H1 (cell line): ENCODE results near the gene FOXP4. TPM values are rescaled to one million over a fixed set of nuclear protein-coding genes. Genes with fewer than 3 reads are reported as not detected.
A peak's percentile ranks its signal among the peaks of the same experiment; 100 is the strongest.

Experiments
- CTCF ChIA-PET: fragments of 300-600 bp; sonication (Branson Sonifier 250); formaldehyde crosslinking; loops from one replicate; lab custom pipeline; 2021; ENCODE audit not compliant: partially characterized antibody; lab: Charles Lee
- POLR2A ChIA-PET: fragments of 300-600 bp; sonication (Branson Sonifier 250); formaldehyde crosslinking; loops from one replicate; lab custom pipeline; 2021; ENCODE audit warnings: inconsistent platforms; ENCODE audit not compliant: partially characterized antibody; lab: Charles Lee
- DNase-seq, 2 experiments: peaks; one replicate each; pipeline versions ENCODE4 v3.0.0 to v3.0.0-alpha.2; 2010 to 2022; ENCODE audit warnings: low spot score in 2 of 2, low read depth in 1 of 2, mixed read lengths in 1 of 2
- FAIRE-seq: peaks from 2 replicates; lab custom pipeline; 2011; peaks lifted over from hg19 to GRCh38; lab: Jason Lieb, UNC
- H2AFZ ChIP-seq: 2 replicates; pipeline ENCODE4 v1.8.1; 2012; ENCODE audit warnings: low read length, inconsistent platforms
- H2AK5ac ChIP-seq: 2 replicates; pipeline ENCODE4 v1.6.1; 2013; ENCODE audit warnings: low read depth, low read length
- H2BK120ac ChIP-seq: replicated peaks from 2 replicates; pipeline ENCODE3; 2013; ENCODE audit warnings: low read depth, low read length, inconsistent platforms
- H2BK12ac ChIP-seq: 2 replicates; pipeline ENCODE4 v1.6.1; 2013; ENCODE audit warnings: low read depth, low read length
- H2BK15ac ChIP-seq: 2 replicates; pipeline ENCODE4 v1.6.1; 2013; ENCODE audit warnings: low read length
- H2BK20ac ChIP-seq: 2 replicates; pipeline ENCODE4 v1.6.1; 2013; ENCODE audit warnings: low read length
- H2BK5ac ChIP-seq: 2 replicates; pipeline ENCODE4 v1.6.1; 2013; ENCODE audit warnings: low read depth, low read length
- H3K14ac ChIP-seq: 2 replicates; pipeline ENCODE4 v1.6.1; 2013; ENCODE audit warnings: inconsistent platforms; ENCODE audit not compliant: insufficient read length
- H3K18ac ChIP-seq: 2 replicates; pipeline ENCODE4 v1.6.1; 2013; ENCODE audit warnings: low read length; ENCODE audit errors: extremely low read depth
- H3K23ac ChIP-seq: 2 replicates; pipeline ENCODE4 v1.6.1; 2013; ENCODE audit warnings: inconsistent platforms; ENCODE audit not compliant: insufficient read length
- H3K23me2 ChIP-seq: 2 replicates; pipeline ENCODE4 v1.6.1; 2013; ENCODE audit warnings: low read depth, low read length
- H3K27ac ChIP-seq: 2 replicates; pipeline ENCODE4 v1.6.1; 2011; ENCODE audit warnings: low read depth, low read length, inconsistent platforms
- H3K27me3 ChIP-seq, 4 experiments: replicated peaks in 1 of 4; 1 replicate in 1 of 4; 2 replicates in 3 of 4; pipeline versions ENCODE4 v1.6.1 to v1.8.1; 2011 to 2013; ENCODE audit warnings: low read length in 3 of 4, mild to moderate bottlenecking in 3 of 4, inconsistent platforms in 2 of 4, mixed read lengths in 2 of 4, moderate library complexity in 1 of 4; ENCODE audit not compliant: control insufficient read depth in 3 of 4, insufficient read depth in 3 of 4; ENCODE audit errors: extremely low read depth in 1 of 4
- H3K36me3 ChIP-seq, 4 experiments: 2 replicates each; pipeline versions ENCODE4 v1.6.1 to v1.8.1; 2011 to 2013; ENCODE audit warnings: mild to moderate bottlenecking in 4 of 4, low read length in 3 of 4, moderate library complexity in 2 of 4, control low read depth in 1 of 4, inconsistent platforms in 1 of 4; ENCODE audit not compliant: insufficient read depth in 4 of 4, control insufficient read depth in 2 of 4
- H3K4ac ChIP-seq: replicated peaks from 2 replicates; pipeline ENCODE3; 2013; ENCODE audit warnings: low read length, low read depth, mixed read lengths, inconsistent platforms; ENCODE audit not compliant: insufficient read length
- H3K4me1 ChIP-seq, 4 experiments: replicated peaks in 1 of 4; 1 replicate in 1 of 4; 2 replicates in 3 of 4; pipeline versions ENCODE4 v1.6.1 to v1.8.1; 2011 to 2013; ENCODE audit warnings: low read length in 3 of 4, inconsistent platforms in 2 of 4, mixed read lengths in 1 of 4; ENCODE audit not compliant: insufficient read depth in 4 of 4, control insufficient read depth in 3 of 4
- H3K4me2 ChIP-seq, 2 experiments: 2 replicates each; pipeline versions ENCODE4 v1.6.1 to v1.8.1; 2011 to 2013; ENCODE audit warnings: low read depth in 2 of 2, low read length in 2 of 2, control low read depth in 1 of 2, inconsistent platforms in 1 of 2, mild to moderate bottlenecking in 1 of 2; ENCODE audit not compliant: insufficient read depth in 1 of 2
- H3K4me3 ChIP-seq, 4 experiments: fragments of 200-600, 300-600 bp in 1 of 4; sonication (generic), shearing (Covaris generic), sonication (Bioruptor Twin) in 1 of 4; 2 replicates each; pipeline versions ENCODE4 v1.5.1 to v1.8.1; 2011 to 2016; ENCODE audit warnings: low read length in 4 of 4, low read depth in 3 of 4, control low read depth in 2 of 4, inconsistent platforms in 2 of 4, mild to moderate bottlenecking in 2 of 4, mixed read lengths in 1 of 4, moderate library complexity in 1 of 4; ENCODE audit not compliant: insufficient read depth in 2 of 4; ENCODE audit errors: extremely low read depth in 1 of 4
- H3K56ac ChIP-seq: replicated peaks from 2 replicates; pipeline ENCODE3; 2013; ENCODE audit warnings: low read depth, mild to moderate bottlenecking, mixed read lengths, low read length, inconsistent platforms; ENCODE audit not compliant: insufficient read length
- H3K79me1 ChIP-seq: 2 replicates; pipeline ENCODE4 v1.6.1; 2013; ENCODE audit warnings: low read depth, low read length, control low read depth
- H3K79me2 ChIP-seq, 2 experiments: 2 replicates each; pipeline versions ENCODE4 v1.6.1 to v1.8.1; 2012 to 2013; ENCODE audit warnings: low read length in 2 of 2, mild to moderate bottlenecking in 2 of 2, inconsistent platforms in 1 of 2; ENCODE audit not compliant: insufficient read depth in 2 of 2, control insufficient read depth in 1 of 2
- H3K9ac ChIP-seq, 4 experiments: replicated peaks in 1 of 4; 1 replicate in 1 of 4; 2 replicates in 3 of 4; pipeline versions ENCODE4 v1.6.1 to v1.8.1; 2011 to 2013; ENCODE audit warnings: low read depth in 3 of 4, low read length in 3 of 4, control low read depth in 2 of 4, mild to moderate bottlenecking in 2 of 4, moderate library complexity in 2 of 4, inconsistent platforms in 1 of 4; ENCODE audit errors: extremely low read depth in 1 of 4
- H3K9me3 ChIP-seq, 2 experiments: 2 replicates each; pipeline versions ENCODE4 v1.6.1 to v1.8.1; 2012 to 2013; ENCODE audit warnings: mild to moderate bottlenecking in 2 of 2, moderate library complexity in 2 of 2, control low read depth in 1 of 2, inconsistent platforms in 1 of 2, low read depth in 1 of 2, low read length in 1 of 2, mixed read lengths in 1 of 2; ENCODE audit not compliant: insufficient read depth in 2 of 2
- H4K20me1 ChIP-seq, 2 experiments: replicated peaks in 1 of 2; 2 replicates each; pipeline versions ENCODE3 to v1.8.1; 2011 to 2013; ENCODE audit warnings: inconsistent platforms in 2 of 2, low read length in 2 of 2, mild to moderate bottlenecking in 1 of 2; ENCODE audit not compliant: insufficient read depth in 2 of 2, control insufficient read depth in 1 of 2
- H4K5ac ChIP-seq: 2 replicates; pipeline ENCODE4 v1.6.1; 2013; ENCODE audit warnings: low read length, low read depth, mixed read lengths, inconsistent platforms; ENCODE audit not compliant: insufficient read length
- H4K8ac ChIP-seq: 2 replicates; pipeline ENCODE4 v1.8.0; 2013; ENCODE audit warnings: mild to moderate bottlenecking, moderate library complexity, low read length, inconsistent platforms; ENCODE audit not compliant: insufficient read depth; ENCODE audit errors: extremely low read depth
- H4K91ac ChIP-seq: replicated peaks from 2 replicates; pipeline ENCODE3; 2013; ENCODE audit warnings: low read length, mixed read lengths, inconsistent platforms; ENCODE audit not compliant: insufficient read length
- CTCF ChIP-seq, 3 experiments: IDR thresholded peaks; 1 replicate in 2 of 3; 2 replicates in 1 of 3; pipeline versions ENCODE4 v1.5.1 to v1.6.1; 2011; ENCODE audit warnings: low read length in 3 of 3, mild to moderate bottlenecking in 3 of 3, inconsistent platforms in 2 of 3, low read depth in 1 of 3, moderate library complexity in 1 of 3; ENCODE audit not compliant: insufficient read depth in 1 of 3; ENCODE audit errors: control extremely low read depth in 1 of 3
- POLR2A ChIP-seq, 2 experiments: IDR thresholded peaks; 1 replicate in 1 of 2; 2 replicates in 1 of 2; pipeline ENCODE4 v1.6.1; 2011; ENCODE audit warnings: low read depth in 2 of 2, low read length in 2 of 2, mild to moderate bottlenecking in 2 of 2; ENCODE audit errors: control extremely low read depth in 1 of 2
- POLR2AphosphoS5 ChIP-seq: IDR thresholded peaks from 2 replicates; pipeline ENCODE4 v1.6.1; 2011; ENCODE audit warnings: low read depth, low read length
- SP1 ChIP-seq: IDR thresholded peaks from 2 replicates; pipeline ENCODE4 v1.6.1; 2011; ENCODE audit warnings: low read depth, low read length
- WGBS, 2 experiments: shearing (Covaris generic) in 1 of 2; methylation state at CpG; one replicate each; pipeline versions ENCODE4 v1.1.6 to v1.1.7; 2013 to 2015; ENCODE audit warnings: low lambda C conversion rate in 2 of 2, mixed read lengths in 2 of 2, inconsistent platforms in 1 of 2, low coverage in 1 of 2, missing lambda C conversion rate in 1 of 2; ENCODE audit not compliant: insufficient replicate concordance in 2 of 2, insufficient coverage in 1 of 2, insufficient read length in 1 of 2; ENCODE audit errors: extremely low coverage in 1 of 2, missing lambda C conversion rate in 1 of 2; 5-methylcytosine and 5-hydroxymethylcytosine counted together
- polyA plus RNA-seq, 7 experiments: library from polyadenylated mRNA; depleted of rRNA in 3 of 7; stranded (reverse) in 5 of 7; unstranded in 2 of 7; fragments of >200 nt in 5 of 7; fragments of 200-250 nt in 2 of 7; gene quantifications; 1 replicate in 5 of 7; 2 replicates in 1 of 7; 4 replicates in 1 of 7; pipeline versions ENCODE4 v1.2.1 to v1.2.3, GENCODE V29; 2011 to 2013; ENCODE audit warnings: missing spikeins in 2 of 7, mixed read lengths in 2 of 7
- total RNA-seq: library from RNA; stranded (reverse); fragmentation: NEBNext Ultra II Directional; extraction: Animal tissue kit (Norgen Biotek cat#: 25700); gene quantifications from 2 replicates; pipeline ENCODE4 v1.2.1, GENCODE V29; 2021
- TF ChIP-seq, protein P1 (sequence below): IDR thresholded peaks from 2 replicates; pipeline ENCODE4 v1.6.1; 2011; ENCODE audit warnings: low read length, improper control_type of control experiment
- TF ChIP-seq, protein P2 (sequence below): IDR thresholded peaks from 2 replicates; pipeline ENCODE4 v1.6.1; 2012; ENCODE audit warnings: inconsistent platforms

Gene FOXP4
- total and polyA plus RNA-seq, 2 of the 8 experiments (the other 6 are each of a cell fraction or from before 2014, with no cell fraction given): 4.8 to 13.3 TPM

DNA sequence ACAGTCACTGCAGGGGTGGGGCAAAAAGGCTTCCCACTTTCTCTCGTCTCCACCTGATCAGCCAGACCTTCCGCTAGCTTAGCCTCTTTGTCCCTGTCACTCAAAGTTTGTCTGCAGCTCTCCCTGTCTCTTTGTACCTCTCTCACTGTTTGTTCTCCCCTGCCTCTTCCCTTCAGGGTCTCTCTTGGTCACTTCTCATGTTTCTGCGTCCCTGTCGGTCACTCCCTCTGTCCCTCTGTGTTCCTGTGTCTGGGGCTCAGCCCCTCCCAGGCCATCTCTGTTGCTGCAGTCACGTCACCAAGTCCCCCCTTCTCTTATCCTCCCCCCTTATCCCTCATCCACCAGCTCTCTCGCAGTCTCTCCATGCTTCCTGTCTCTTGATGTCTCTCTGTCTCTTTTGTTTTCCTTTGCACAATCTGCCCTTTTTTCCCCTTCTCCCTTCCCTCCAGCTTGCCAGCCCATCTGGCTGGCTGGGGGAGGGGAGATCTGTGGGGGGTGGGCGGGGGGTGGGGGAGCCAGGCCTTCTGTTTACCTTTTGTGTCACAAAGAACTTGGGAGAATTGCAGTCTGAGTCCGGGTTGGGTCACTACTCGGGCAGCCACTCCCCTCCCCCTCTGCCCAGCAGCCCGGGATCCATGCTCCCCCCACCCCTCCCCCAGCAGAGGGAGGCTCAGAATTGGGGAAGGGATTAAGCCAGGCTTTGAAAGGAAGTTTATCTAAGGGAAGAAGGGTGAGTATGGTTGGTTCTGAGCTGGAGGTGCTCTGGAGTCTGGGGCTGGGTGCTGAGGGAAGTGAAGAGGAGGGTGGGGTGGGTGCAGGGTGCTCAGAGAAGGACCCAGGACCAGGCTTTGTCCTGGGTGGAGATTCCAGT, 32.3 kb downstream of the FOXP4 start:
- Histone ChIP-seq H3K79me1 (no peaks in the 10 kb centered on the region), H3K56ac (no peak overlapping the region), H3K36me3 (no peaks in the 10 kb centered on the region), H2BK15ac (peak overlapping the region; percentile 92; the same call in 1 of the 2 replicates), H3K4me2 (peak overlapping the region; percentile 79 to 85), H3K23me2 (no peaks in the 10 kb centered on the region), H3K9ac (peak overlapping the region in 3 of 4 experiments; percentile 32 to 58 (median 54); a peak in 5 of 7 replicates), H4K91ac (peak overlapping the region; percentile 86), H3K23ac (no peak overlapping the region), H4K8ac (peak overlapping the region; percentile 89; the same call in 1 of the 2 replicates), H2AFZ (0 out of 2 replicates have a peak overlapping the region, but pooled peaks have one; percentile 82), H3K4ac (peak overlapping the region; percentile 80), H4K20me1 (peaks cover 0 to 1% of the 10 kb centered on the region in 2 experiments), H3K14ac (no peak overlapping the region), H3K27me3 (no peaks in the 10 kb centered on the region), H3K4me3 (peak overlapping the region in 3 of 4 experiments; percentile 36 to 52 (median 40); a peak in 7 of 8 replicates), H2BK12ac (peak overlapping the region; percentile 100), H3K9me3 (no peaks in the 10 kb centered on the region), H2AK5ac (peak overlapping the region; percentile 56; the same call in 1 of the 2 replicates), H2BK120ac (peak overlapping the region; percentile 85), H2BK5ac (peak overlapping the region; percentile 100), H3K79me2 (no peaks in the 10 kb centered on the region), H2BK20ac (peak overlapping the region; percentile 98), H4K5ac (peak overlapping the region; percentile 64), H3K4me1 (peaks cover 19 to 34% (median 24%) of the 10 kb centered on the region in 4 experiments), H3K18ac (peak overlapping the region; percentile 93), H3K27ac (peak overlapping the region; percentile 94)
- CTCF ChIA-PET: interaction anchor here (0.6 to 27.7 kb wide), 17 partner anchors 10 to 1223 kb away, joined by 3 to 361 read pairs (median 5); no protein-coding TSS in a partner anchor
- DNase-seq: peak in 1 of 2 experiments; percentile 80
- POLR2A ChIA-PET: interaction anchor here (0.7 to 3.6 kb wide), 12 partner anchors 8 to 170 kb away, joined by 3 to 26 read pairs (median 4); partner anchors contain the start of gene MDFI
- FAIRE-seq: no peak
- 6% methylated on average over 6 of the region's 10 CpGs; no CpG with 5 or more reads in 1 of the 2 experiments for WGBS, 2 experiments
- TF ChIP-seq, protein P1, sequence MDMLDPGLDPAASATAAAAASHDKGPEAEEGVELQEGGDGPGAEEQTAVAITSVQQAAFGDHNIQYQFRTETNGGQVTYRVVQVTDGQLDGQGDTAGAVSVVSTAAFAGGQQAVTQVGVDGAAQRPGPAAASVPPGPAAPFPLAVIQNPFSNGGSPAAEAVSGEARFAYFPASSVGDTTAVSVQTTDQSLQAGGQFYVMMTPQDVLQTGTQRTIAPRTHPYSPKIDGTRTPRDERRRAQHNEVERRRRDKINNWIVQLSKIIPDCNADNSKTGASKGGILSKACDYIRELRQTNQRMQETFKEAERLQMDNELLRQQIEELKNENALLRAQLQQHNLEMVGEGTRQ: no peak; the same call in 1 of the 2 replicates
- no peak for TF ChIP-seq CTCF (IDR thresholded peaks at IDR 0.05; ENCODE audit: control extremely low read depth in 1 of 3, insufficient read depth in 1 of 3, low read depth in 1 of 3, low read length in 3 of 3)
- TF ChIP-seq SP1: 0 out of 2 replicates have a peak, but pooled peaks have one; percentile 6
- no peak for TF ChIP-seq POLR2AphosphoS5
- TF ChIP-seq POLR2A (IDR thresholded peaks at IDR 0.05; ENCODE audit: control extremely low read depth in 1 of 2, low read depth in 2 of 2, low read length in 2 of 2): no peak
- TF ChIP-seq, protein P2, sequence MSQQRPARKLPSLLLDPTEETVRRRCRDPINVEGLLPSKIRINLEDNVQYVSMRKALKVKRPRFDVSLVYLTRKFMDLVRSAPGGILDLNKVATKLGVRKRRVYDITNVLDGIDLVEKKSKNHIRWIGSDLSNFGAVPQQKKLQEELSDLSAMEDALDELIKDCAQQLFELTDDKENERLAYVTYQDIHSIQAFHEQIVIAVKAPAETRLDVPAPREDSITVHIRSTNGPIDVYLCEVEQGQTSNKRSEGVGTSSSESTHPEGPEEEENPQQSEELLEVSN: no peak
